IMR-90 (cell line): ENCODE measurements around the gene ANKS4B. TPM values are rescaled to one million over a fixed set of nuclear protein-coding genes. Genes with fewer than 3 reads are reported as not detected.

ENCODE experiments used
- ATAC-seq: fragments of 200-7000 bp; cut with Tn5 transposase; 2 replicates; pipeline ENCODE4 v1.9.1; 2020; ENCODE audit warnings: low read depth, mild to moderate bottlenecking, moderate library complexity
- BruUV-seq: library from RNA; stranded (reverse); fragments of 400-500 nt; replicated peaks from 2 replicates; lab custom pipeline; 2021; lab: Mats Ljungman, UMichigan
- CTCF ChIA-PET: fragments of 300-600 bp; formaldehyde crosslinking; extraction: SDS; loops from one replicate; lab custom pipeline; 2021; ENCODE audit warnings: antibody characterized with exemption; lab: Yijun Ruan, JAX
- POLR2A ChIA-PET: fragments of 300-600 bp; sonication (Branson Sonifier 250); formaldehyde crosslinking; loops from one replicate; lab custom pipeline; 2022; ENCODE audit warnings: antibody characterized with exemption; ENCODE audit not compliant: unreplicated experiment; lab: Charles Lee
- DNase-seq: peaks from one replicate; pipeline ENCODE4 v3.0.0; 2013
- H2AFZ ChIP-seq: replicated peaks from 2 replicates; pipeline ENCODE3; 2013; ENCODE audit warnings: low read length, mild to moderate bottlenecking; ENCODE audit not compliant: poor library complexity
- H2AK5ac ChIP-seq: 2 replicates; pipeline ENCODE4 v1.6.1; 2013; ENCODE audit warnings: low read depth, low read length, inconsistent platforms
- H2AK9ac ChIP-seq: replicated peaks from 2 replicates; pipeline ENCODE3; 2013; ENCODE audit warnings: mild to moderate bottlenecking, low read depth, low read length, moderate library complexity; ENCODE audit not compliant: poor library complexity
- H2BK120ac ChIP-seq: 2 replicates; pipeline ENCODE4 v1.6.1; 2013; ENCODE audit warnings: low read depth, low read length, inconsistent platforms
- H2BK15ac ChIP-seq: 3 replicates; pipeline ENCODE4 v1.6.1; 2013; ENCODE audit warnings: low read depth, low read length, inconsistent platforms
- H2BK20ac ChIP-seq: 2 replicates; pipeline ENCODE4 v1.6.1; 2013; ENCODE audit warnings: low read depth, mild to moderate bottlenecking, inconsistent platforms, low read length, moderate library complexity
- H2BK5ac ChIP-seq: 2 replicates; pipeline ENCODE4 v1.6.1; 2013; ENCODE audit warnings: mild to moderate bottlenecking, low read depth, low read length, inconsistent platforms; ENCODE audit not compliant: poor library complexity, severe bottlenecking
- H3K14ac ChIP-seq: replicated peaks from 2 replicates; pipeline ENCODE4 v1.6.1; 2013; ENCODE audit warnings: low read depth, low read length, inconsistent platforms
- H3K18ac ChIP-seq: 2 replicates; pipeline ENCODE4 v1.6.1; 2013; ENCODE audit warnings: low read depth, low read length, control low read depth
- H3K23ac ChIP-seq: 2 replicates; pipeline ENCODE4 v1.6.1; 2013; ENCODE audit warnings: low read depth, low read length, inconsistent platforms
- H3K27ac ChIP-seq: 2 replicates; pipeline ENCODE4 v1.5.1; 2013; ENCODE audit warnings: mild to moderate bottlenecking, control low read depth, low read length; ENCODE audit not compliant: insufficient read depth
- H3K27me3 ChIP-seq: 2 replicates; pipeline ENCODE4 v1.6.1; 2013; ENCODE audit warnings: low read length; ENCODE audit not compliant: control insufficient read depth, insufficient read depth
- H3K36me3 ChIP-seq: 2 replicates; pipeline ENCODE4 v1.6.1; 2013; ENCODE audit warnings: low read length, mixed read lengths; ENCODE audit not compliant: control insufficient read depth, insufficient read depth
- H3K4ac ChIP-seq: 2 replicates; pipeline ENCODE4 v1.6.1; 2013; ENCODE audit warnings: low read depth, low read length, inconsistent platforms
- H3K4me1 ChIP-seq: 2 replicates; pipeline ENCODE4 v1.6.1; 2013; ENCODE audit warnings: low read length, mixed read lengths; ENCODE audit not compliant: control insufficient read depth, insufficient read depth
- H3K4me2 ChIP-seq: 2 replicates; pipeline ENCODE4 v1.6.1; 2013; ENCODE audit warnings: low read depth, mild to moderate bottlenecking, control low read depth, low read length, moderate library complexity
- H3K4me3 ChIP-seq: 2 replicates; pipeline ENCODE4 v1.5.1; 2013; ENCODE audit warnings: low read depth, mild to moderate bottlenecking, control low read depth, low read length, moderate library complexity; ENCODE audit not compliant: insufficient read depth
- H3K56ac ChIP-seq: 2 replicates; pipeline ENCODE4 v1.6.1; 2013; ENCODE audit warnings: low read length, inconsistent platforms; ENCODE audit not compliant: insufficient read depth; ENCODE audit errors: extremely low read depth
- H3K79me1 ChIP-seq, 2 experiments: 2 replicates each; pipeline ENCODE4 v1.6.1; 2013; ENCODE audit warnings: low read length in 2 of 2, inconsistent platforms in 1 of 2, low read depth in 1 of 2
- H3K9ac ChIP-seq: 2 replicates; pipeline ENCODE4 v1.6.1; 2013; ENCODE audit warnings: low read depth, low read length, control low read depth
- H3K9me1 ChIP-seq: 2 replicates; pipeline ENCODE4 v1.6.1; 2013; ENCODE audit warnings: low read length, inconsistent platforms; ENCODE audit not compliant: insufficient read depth
- H3K9me3 ChIP-seq: 2 replicates; pipeline ENCODE4 v1.6.1; 2013; ENCODE audit warnings: low read length; ENCODE audit not compliant: control insufficient read depth, insufficient read depth
- H4K20me1 ChIP-seq: 2 replicates; pipeline ENCODE4 v1.6.1; 2013; ENCODE audit warnings: low read length, inconsistent platforms; ENCODE audit not compliant: insufficient read depth
- H4K5ac ChIP-seq: 2 replicates; pipeline ENCODE4 v1.6.1; 2013; ENCODE audit warnings: mild to moderate bottlenecking, low read depth, low read length, control low read depth
- H4K8ac ChIP-seq, 2 experiments: 2 replicates each; pipeline ENCODE4 v1.6.1; 2013; ENCODE audit warnings: low read depth in 2 of 2, low read length in 2 of 2, control low read depth in 1 of 2, inconsistent platforms in 1 of 2
- H4K91ac ChIP-seq: 2 replicates; pipeline ENCODE4 v1.6.1; 2013; ENCODE audit warnings: low read depth, low read length, inconsistent platforms; ENCODE audit not compliant: insufficient read depth
- BHLHE40 ChIP-seq: fragments of 150-350 bp; IDR thresholded peaks from 2 replicates; pipeline ENCODE4 v1.6.1; 2016; ENCODE audit warnings: mild to moderate bottlenecking, low read depth, low read length
- CEBPB ChIP-seq: IDR thresholded peaks from 2 replicates; pipeline ENCODE4 v1.6.1; 2012; ENCODE audit warnings: low read depth, low read length, improper control_type of control experiment
- CHD1 ChIP-seq: IDR thresholded peaks from 2 replicates; pipeline ENCODE4 v1.6.1; 2012; ENCODE audit warnings: low read depth, low read length, improper control_type of control experiment
- CTCF ChIP-seq: conservative IDR thresholded peaks from 2 replicates; pipeline ENCODE4 v1.5.1; 2012; ENCODE audit warnings: mild to moderate bottlenecking, low read depth, low read length, improper control_type of control experiment
- ELK1 ChIP-seq: fragments of 150-350 bp; IDR thresholded peaks from 2 replicates; pipeline ENCODE4 v1.6.1; 2016; ENCODE audit warnings: low read depth, mild to moderate bottlenecking, low read length, moderate library complexity, borderline replicate concordance
- FOS ChIP-seq: fragments of 150-350 bp; IDR thresholded peaks from 2 replicates; pipeline ENCODE4 v1.6.1; 2016; ENCODE audit warnings: low read depth, low read length
- MAFK ChIP-seq: IDR thresholded peaks from 2 replicates; pipeline ENCODE4 v1.6.1; 2012; ENCODE audit warnings: low read depth, low read length, improper control_type of control experiment
- MAZ ChIP-seq: IDR thresholded peaks from 2 replicates; pipeline ENCODE4 v1.6.1; 2012; ENCODE audit warnings: low read depth, mild to moderate bottlenecking, low read length, improper control_type of control experiment, moderate library complexity, borderline replicate concordance
- MXI1 ChIP-seq: IDR thresholded peaks from 2 replicates; pipeline ENCODE4 v1.6.1; 2012; ENCODE audit warnings: low read depth, mild to moderate bottlenecking, low read length, moderate library complexity, borderline replicate concordance
- NFE2L2 ChIP-seq: fragments of 150-350 bp; IDR thresholded peaks from 2 replicates; pipeline ENCODE4 v1.6.1; 2016; ENCODE audit warnings: low read depth, mild to moderate bottlenecking, low read length
- POLR2A ChIP-seq: IDR thresholded peaks from 2 replicates; pipeline ENCODE4 v1.6.1; 2012; ENCODE audit warnings: mild to moderate bottlenecking, low read depth, low read length
- RAD21 ChIP-seq: IDR thresholded peaks from 2 replicates; pipeline ENCODE4 v1.6.1; 2012; ENCODE audit warnings: low read length, improper control_type of control experiment
- RCOR1 ChIP-seq: IDR thresholded peaks from 2 replicates; pipeline ENCODE4 v1.6.1; 2012; ENCODE audit warnings: mild to moderate bottlenecking, low read length, improper control_type of control experiment; ENCODE audit not compliant: insufficient replicate concordance
- RFX5 ChIP-seq: IDR thresholded peaks from 2 replicates; pipeline ENCODE4 v1.8.0; 2012; ENCODE audit warnings: low read depth, mild to moderate bottlenecking, low read length, moderate library complexity
- SMC3 ChIP-seq: fragments of 150-350 bp; IDR thresholded peaks from 2 replicates; pipeline ENCODE4 v1.6.1; 2016; ENCODE audit warnings: low read depth, mild to moderate bottlenecking, antibody characterized with exemption, low read length, moderate library complexity
- USF2 ChIP-seq: fragments of 150-350 bp; IDR thresholded peaks from 2 replicates; pipeline ENCODE4 v1.6.1; 2017; ENCODE audit warnings: mild to moderate bottlenecking, antibody characterized with exemption, low read length, low read depth
- WGBS, 2 experiments: methylation state at CpG; one replicate each; pipeline versions ENCODE4 v1.1.5 to v1.1.7; 2013; ENCODE audit warnings: missing lambda C conversion rate in 2 of 2; ENCODE audit not compliant: insufficient read length in 1 of 2; ENCODE audit errors: extremely low coverage in 2 of 2; 5-methylcytosine and 5-hydroxymethylcytosine counted together
- dilution Hi-C: fragments of 300-500 bp; cut with HindIII; formaldehyde crosslinking; loops from one replicate; pipeline ENCODE4 v1.14.3; 2018; ENCODE audit warnings: low sequenced_read_pairs; ENCODE audit not compliant: unreplicated experiment
- in situ Hi-C: fragments of 300-500 bp; cut with MboI; formaldehyde crosslinking; loops from 3 replicates; pipeline ENCODE4 v1.14.3; 2019; ENCODE audit warnings: low sequenced_read_pairs, inconsistent platforms, mixed read lengths
- intact Hi-C: fragments of 100-400 bp; cut with micrococcal nuclease; formaldehyde crosslinking; loops from 2 replicates; pipeline ENCODE4 v1.10.0; 2022
- polyA plus RNA-seq, 3 experiments: library from polyadenylated mRNA; depleted of rRNA; stranded (reverse); fragments of >200 nt; gene quantifications; 2 replicates each; pipeline ENCODE4 v1.2.3, GENCODE V29; 2012; ENCODE audit warnings: low replicate concordance in 1 of 3
- total RNA-seq: library from RNA; depleted of rRNA; stranded (reverse); fragments of >200 nt; gene quantifications from 2 replicates; pipeline ENCODE4 v1.2.3, GENCODE V29; 2012

The ANKS4B gene
- total and polyA plus RNA-seq, 2 of the 4 experiments (the other 2 are of a cell fraction), result not detected

- H3K4ac ChIP-seq, result no peak overlapping the region
- H3K18ac ChIP-seq, result no peak overlapping the region
- H3K14ac ChIP-seq, result no peak overlapping the region
- no peak overlapping the region for H4K5ac ChIP-seq
- peaks cover 7% of the 10 kb centered on the region for H3K27me3 ChIP-seq
- POLR2A ChIA-PET, result no interaction called here
- no peak overlapping the region for H3K4me2 ChIP-seq
- H4K8ac ChIP-seq, result no peak overlapping the region
- no peak overlapping the region for H3K56ac ChIP-seq
- no peak overlapping the region for H3K23ac ChIP-seq
- H2AFZ ChIP-seq, result no peak overlapping the region
- H2BK5ac ChIP-seq, result no peak overlapping the region
- H3K27ac ChIP-seq, result no peak overlapping the region
- H2AK5ac ChIP-seq, result no peak overlapping the region
- H3K9ac ChIP-seq, result no peak overlapping the region
- no peak overlapping the region for H3K4me3 ChIP-seq
- no peaks in the 10 kb centered on the region for H3K9me3 ChIP-seq
- no peak overlapping the region for H2BK120ac ChIP-seq
- TF ChIP-seq MAFK (no peak), RFX5 (no peak), USF2 (no peak), NFE2L2 (no peak), FOS (no peak), MXI1 (no peak), BHLHE40 (no peak), RCOR1 (no peak), CEBPB (no peak), SMC3 (no peak), CTCF (no peak), CHD1 (no peak), MAZ (no peak), ELK1 (no peak), RAD21 (no peak), POLR2A (no peak)
- ATAC-seq (no peak), DNase-seq (no peak)
- CTCF ChIA-PET, result no interaction called here
- no peaks in the 10 kb centered on the region for H3K9me1 ChIP-seq
- no peaks in the 10 kb centered on the region for H3K4me1 ChIP-seq
- intact Hi-C loops (no loop called here), in situ Hi-C loops (no loop called here), dilution Hi-C loops (no loop called here)
- H4K20me1 ChIP-seq, result no peaks in the 10 kb centered on the region
- no peak overlapping the region for H2BK20ac ChIP-seq
- H3K36me3 ChIP-seq, result no peaks in the 10 kb centered on the region
- no CpG with 5 or more reads among the region's 2 CpGs for WGBS, 2 experiments
- no peaks in the 10 kb centered on the region for H3K79me1 ChIP-seq
- H4K91ac ChIP-seq, result no peak overlapping the region
- H2AK9ac ChIP-seq, result no peak overlapping the region
- no peak overlapping the region for H2BK15ac ChIP-seq
- no TSS peak for BruUV-seq
Measured at GRCh38 chr16:21219551-21219950, 13.9 kb upstream of the ANKS4B start.
